Upper lobe of right lung (tissue), 1 donor: ENCODE measurements around the gene NDST1. TPM values are rescaled to one million over a fixed set of nuclear protein-coding genes. Genes with fewer than 3 reads are reported as not detected.

Experiments used
- ATAC-seq: fragments of 200-7000 bp; cut with Tn5 transposase; one replicate; pipeline ENCODE4 v1.9.1; 2020; ENCODE audit warnings: mild to moderate bottlenecking, moderate library complexity
- DNase-seq: peaks from one replicate; pipeline ENCODE4 v3.0.0-alpha.2; 2020
- H3K27ac ChIP-seq: fragments of 200-600 bp; one replicate; pipeline ENCODE4 v1.8.0; 2022
- H3K27me3 ChIP-seq: fragments of 200-600 bp; one replicate; pipeline ENCODE4 v1.8.0; 2022; ENCODE audit warnings: mild to moderate bottlenecking
- H3K36me3 ChIP-seq: fragments of 200-600 bp; one replicate; pipeline ENCODE4 v1.8.0; 2022
- H3K4me1 ChIP-seq: fragments of 200-600 bp; one replicate; pipeline ENCODE4 v1.8.0; 2022
- H3K4me3 ChIP-seq: fragments of 200-600 bp; one replicate; pipeline ENCODE4 v1.8.0; 2022; ENCODE audit warnings: mild to moderate bottlenecking
- H3K9me3 ChIP-seq: fragments of 200-600 bp; one replicate; pipeline ENCODE4 v1.8.0; 2022
- CTCF ChIP-seq: fragments of 200-600 bp; IDR thresholded peaks from one replicate; pipeline ENCODE4 v1.8.0; 2022; ENCODE audit warnings: antibody characterized with exemption
- intact Hi-C: fragments of 100-400 bp; cut with DNase I; formaldehyde crosslinking; loops from one replicate; pipeline ENCODE4 v1.11.0; 2022
- total RNA-seq: library from RNA; stranded (reverse); fragmentation: NEBNext Ultra II Directional; extraction: Animal tissue kit (Norgen Biotek cat#: 25700); gene quantifications from one replicate; pipeline ENCODE4 v1.2.1, GENCODE V29; 2021
- donor health status: DM: no; HTN: yes; CAD: no; lungs with severe emphysema.

The NDST1 gene
- total RNA-seq, 1 donor from 2014 or later = 143 TPM

- Histone ChIP-seq H3K9me3 (no peaks in the 10 kb centered on the region), H3K4me3 (no peak overlapping the region), H3K4me1 (peaks cover 42% of the 10 kb centered on the region), H3K27ac (peak overlapping the region; percentile 30), H3K36me3 (peaks cover 38% of the 10 kb centered on the region), H3K27me3 (no peaks in the 10 kb centered on the region)
- intact Hi-C loops = no loop called here
- ATAC-seq (no peak), DNase-seq (no peak)
- no peak for TF ChIP-seq CTCF
Measured at GRCh38 chr5:150525163-150525562, 17.2 kb downstream of the NDST1 start.

- Histone ChIP-seq H3K36me3 (peaks cover 35% of the 10 kb centered on the region), H3K4me3 (no peak overlapping the region), H3K9me3 (no peaks in the 10 kb centered on the region), H3K27me3 (no peaks in the 10 kb centered on the region), H3K27ac (peak overlapping the region; percentile 30), H3K4me1 (peaks cover 36% of the 10 kb centered on the region)
- intact Hi-C loops = no loop called here
- no peak for TF ChIP-seq CTCF
- DNase-seq (no peak), ATAC-seq (no peak)
Measured at GRCh38 chr5:150525781-150526180, 17.9 kb downstream of the NDST1 start.

GRCh38 chr5:150527038-150527437 is 19.1 kb downstream of the NDST1 start:
- DNase-seq (no peak), ATAC-seq (no peak)
- Histone ChIP-seq H3K27me3 (no peaks in the 10 kb centered on the region), H3K27ac (no peak overlapping the region), H3K9me3 (no peaks in the 10 kb centered on the region), H3K36me3 (peaks cover 28% of the 10 kb centered on the region), H3K4me1 (peaks cover 28% of the 10 kb centered on the region), H3K4me3 (no peak overlapping the region)
- no peak for TF ChIP-seq CTCF
- intact Hi-C loops = no loop called here

GRCh38 chr5:150527808-150528207 is 19.9 kb downstream of the NDST1 start:
- no peak for ATAC-seq
- Histone ChIP-seq H3K4me3 (no peak overlapping the region), H3K27me3 (no peaks in the 10 kb centered on the region), H3K4me1 (peaks cover 22% of the 10 kb centered on the region), H3K36me3 (peaks cover 34% of the 10 kb centered on the region), H3K9me3 (no peaks in the 10 kb centered on the region), H3K27ac (no peak overlapping the region)
- TF ChIP-seq CTCF = no peak
- no peak for DNase-seq
- intact Hi-C loops = no loop called here

GRCh38 chr5:150528924-150529546 is 21.1 kb downstream of the NDST1 start:
- Histone ChIP-seq H3K27ac (peak overlapping the region; percentile 66), H3K4me1 (peaks cover 10% of the 10 kb centered on the region), H3K4me3 (no peak overlapping the region), H3K27me3 (no peaks in the 10 kb centered on the region), H3K9me3 (no peaks in the 10 kb centered on the region), H3K36me3 (peaks cover 47% of the 10 kb centered on the region)
- TF ChIP-seq CTCF = no peak
- intact Hi-C loops = no loop called here
- DNase-seq = no peak
- ATAC-seq = no peak

GRCh38 chr5:150529555-150529954 is 21.6 kb downstream of the NDST1 start:
- Histone ChIP-seq H3K4me1 (peaks cover 6% of the 10 kb centered on the region), H3K36me3 (peaks cover 52% of the 10 kb centered on the region)
- no peak for TF ChIP-seq CTCF

More at GRCh38 chr5:150529555-150529954, 21.6 kb downstream of the NDST1 start:
- DNase-seq = no peak
- no peak overlapping the region for H3K4me3 ChIP-seq
- peak overlapping the region; percentile 66 for H3K27ac ChIP-seq
- intact Hi-C loops = no loop called here
- ATAC-seq = no peak
- no peaks in the 10 kb centered on the region for H3K9me3 ChIP-seq
- no peaks in the 10 kb centered on the region for H3K27me3 ChIP-seq
